ENCODE measurements around the gene ADNP2.

The ADNP2 gene

GRCh38 chr18:80183273-80184050, 74.4 kb downstream of the ADNP2 start:
- no peaks in the 10 kb centered on the region for H3K36me3 ChIP-seq (replicated peaks; ENCODE audit: low read depth, low read length)
- no peak overlapping the region for H3K27ac ChIP-seq (ENCODE audit: low read length)
- H3K27me3 ChIP-seq (ENCODE audit: low read depth, low read length) = peaks cover 63% of the 10 kb centered on the region
- no peak overlapping the region for H2AFZ ChIP-seq (ENCODE audit: low read depth, low read length)
- TF ChIP-seq EZH2phosphoT487 (IDR thresholded peaks at IDR 0.05; ENCODE audit: low read depth) = no peak
- TF ChIP-seq CTCF (IDR thresholded peaks at IDR 0.05; ENCODE audit: low read depth, low read length) = no peak
- H3K79me2 ChIP-seq (ENCODE audit: low read length) = no peaks in the 10 kb centered on the region
- peaks cover 21% of the 10 kb centered on the region for H3K4me1 ChIP-seq (ENCODE audit: low read length)
- no peak overlapping the region for H3K4me2 ChIP-seq (ENCODE audit: low read length)
- no peaks in the 10 kb centered on the region for H3K9me3 ChIP-seq (ENCODE audit: insufficient read depth, low read length)
- no peak overlapping the region for H3K9ac ChIP-seq (ENCODE audit: low read length)
- no peak overlapping the region for H3K4me3 ChIP-seq (ENCODE audit: low read length)
- peaks cover 41% of the 10 kb centered on the region; the same call in 1 of the 2 replicates for H4K20me1 ChIP-seq (ENCODE audit: insufficient read depth, low read length)

GRCh38 chr18:80184243-80184772, 75.2 kb downstream of the ADNP2 start:
- Histone ChIP-seq H3K9me3 (ENCODE audit: insufficient read depth, low read length) (no peaks in the 10 kb centered on the region), H3K4me1 (ENCODE audit: low read length) (peaks cover 15% of the 10 kb centered on the region), H3K4me2 (ENCODE audit: low read length) (no peak overlapping the region), H3K79me2 (ENCODE audit: low read length) (no peaks in the 10 kb centered on the region), H2AFZ (ENCODE audit: low read depth, low read length) (no peak overlapping the region), H4K20me1 (ENCODE audit: insufficient read depth, low read length) (peaks cover 41% of the 10 kb centered on the region; the same call in 1 of the 2 replicates), H3K36me3 (replicated peaks; ENCODE audit: low read depth, low read length) (no peaks in the 10 kb centered on the region), H3K27ac (ENCODE audit: low read length) (no peak overlapping the region), H3K27me3 (ENCODE audit: low read depth, low read length) (peaks cover 59% of the 10 kb centered on the region), H3K9ac (ENCODE audit: low read length) (no peak overlapping the region), H3K4me3 (ENCODE audit: low read length) (no peak overlapping the region)
- TF ChIP-seq EZH2phosphoT487 (IDR thresholded peaks at IDR 0.05; ENCODE audit: low read depth) = no peak
- TF ChIP-seq CTCF (IDR thresholded peaks at IDR 0.05; ENCODE audit: low read depth, low read length) = no peak

- no peaks in the 10 kb centered on the region for H3K9me3 ChIP-seq (ENCODE audit: insufficient read depth, low read length)
- peaks cover 38% of the 10 kb centered on the region; the same call in 1 of the 2 replicates for H4K20me1 ChIP-seq (ENCODE audit: insufficient read depth, low read length)
- H3K27ac ChIP-seq (ENCODE audit: low read length) = no peak overlapping the region
- H3K4me3 ChIP-seq (ENCODE audit: low read length) = no peak overlapping the region
- no peak for TF ChIP-seq CTCF (IDR thresholded peaks at IDR 0.05; ENCODE audit: low read depth, low read length)
- TF ChIP-seq EZH2phosphoT487 (IDR thresholded peaks at IDR 0.05; ENCODE audit: low read depth) = no peak
- H3K4me1 ChIP-seq (ENCODE audit: low read length) = peaks cover 2% of the 10 kb centered on the region
- no peaks in the 10 kb centered on the region for H3K36me3 ChIP-seq (replicated peaks; ENCODE audit: low read depth, low read length)
- H3K79me2 ChIP-seq (ENCODE audit: low read length) = no peaks in the 10 kb centered on the region
- H3K27me3 ChIP-seq (ENCODE audit: low read depth, low read length) = peaks cover 60% of the 10 kb centered on the region
- no peak overlapping the region for H3K4me2 ChIP-seq (ENCODE audit: low read length)
- H3K9ac ChIP-seq (ENCODE audit: low read length) = no peak overlapping the region
- no peak overlapping the region for H2AFZ ChIP-seq (ENCODE audit: low read depth, low read length)
Measured at GRCh38 chr18:80185545-80185944, 76.5 kb downstream of the ADNP2 start.

GRCh38 chr18:80187956-80188642, 79.0 kb downstream of the ADNP2 start:
- peaks cover 26% of the 10 kb centered on the region; the same call in 1 of the 2 replicates for H4K20me1 ChIP-seq (ENCODE audit: insufficient read depth, low read length)
- TF ChIP-seq CTCF (IDR thresholded peaks at IDR 0.05; ENCODE audit: low read depth, low read length) (no peak), EZH2phosphoT487 (IDR thresholded peaks at IDR 0.05; ENCODE audit: low read depth) (no peak)
- no peak overlapping the region for H2AFZ ChIP-seq (ENCODE audit: low read depth, low read length)
- peaks cover 22% of the 10 kb centered on the region for H3K4me1 ChIP-seq (ENCODE audit: low read length)
- peaks cover 3% of the 10 kb centered on the region for H3K36me3 ChIP-seq (replicated peaks; ENCODE audit: low read depth, low read length)
- 0 out of 2 replicates have a peak, but pooled peaks cover 6% of the 10 kb centered on the region for H3K9me3 ChIP-seq (ENCODE audit: insufficient read depth, low read length)
- no peak overlapping the region for H3K9ac ChIP-seq (ENCODE audit: low read length)
- H3K4me3 ChIP-seq (ENCODE audit: low read length) = no peak overlapping the region
- H3K27ac ChIP-seq (ENCODE audit: low read length) = no peak overlapping the region
- no peak overlapping the region for H3K4me2 ChIP-seq (ENCODE audit: low read length)
- H3K79me2 ChIP-seq (ENCODE audit: low read length) = no peaks in the 10 kb centered on the region
- peaks cover 65% of the 10 kb centered on the region for H3K27me3 ChIP-seq (ENCODE audit: low read depth, low read length)
